B cell (primary cell): Measurements from ENCODE around the gene SCFD1. TPM values are rescaled to one million over a fixed set of nuclear protein-coding genes. Genes with fewer than 3 reads are reported as not detected.

Experiments
- ATAC-seq: fragments of 200-7000 bp; cut with Tn5 transposase; one replicate; pipeline ENCODE4 v1.10.0; 2021; ENCODE audit warnings: low read depth, mild to moderate bottlenecking, moderate number of reproducible peaks, moderate library complexity
- CTCF ChIA-PET: fragments of 350-600 bp; sonication (Branson Sonifier 250); formaldehyde crosslinking; loops from one replicate; lab custom pipeline; 2021; ENCODE audit warnings: antibody characterized with exemption, inconsistent platforms; lab: Charles Lee
- POLR2A ChIA-PET: fragments of 350-600 bp; sonication (Branson Sonifier 250); formaldehyde crosslinking; loops from one replicate; lab custom pipeline; 2021; ENCODE audit warnings: antibody characterized with exemption; lab: Charles Lee
- DNase-seq: peaks from one replicate; pipeline ENCODE4 v3.0.0; 2013
- H2AFZ ChIP-seq: 2 replicates; pipeline ENCODE4 v1.6.1; 2012; ENCODE audit warnings: mild to moderate bottlenecking, low read depth, low read length; ENCODE audit not compliant: insufficient read depth, poor library complexity, severe bottlenecking
- H3K27ac ChIP-seq, 2 donors: 1 replicate in 1 of 2; 2 replicates in 1 of 2; pipeline ENCODE4 v1.5.1; 2012 to 2013; ENCODE audit warnings: low read length in 2 of 2, mild to moderate bottlenecking in 2 of 2, moderate library complexity in 1 of 2
- H3K27me3 ChIP-seq, 4 experiments: fragments of 200-600 bp in 1 of 4; sonication (generic) in 1 of 4; replicated peaks in 1 of 4; 1 replicate in 2 of 4; 2 replicates in 2 of 4; pipeline versions ENCODE4 v1.6.1 to v1.7.0; 2013 to 2016; ENCODE audit warnings: low read length in 3 of 4, mild to moderate bottlenecking in 2 of 4, mixed read lengths in 1 of 4, moderate library complexity in 1 of 4; ENCODE audit not compliant: insufficient read depth in 4 of 4, control insufficient read depth in 3 of 4; ENCODE audit errors: control extremely low read depth in 1 of 4
- H3K36me3 ChIP-seq, 2 experiments: replicated peaks in 1 of 2; 1 replicate in 1 of 2; 2 replicates in 1 of 2; pipeline versions ENCODE4 v1.6.1 to v1.7.1; 2013; ENCODE audit warnings: low read length in 1 of 2; ENCODE audit not compliant: insufficient read depth in 2 of 2, control insufficient read depth in 1 of 2; ENCODE audit errors: control extremely low read depth in 1 of 2, extremely low read depth in 1 of 2
- H3K4me1 ChIP-seq, 2 donors: fragments of 200-600 bp in 1 of 2; sonication (generic) in 1 of 2; 1 replicate in 1 of 2; 2 replicates in 1 of 2; pipeline versions ENCODE4 v1.5.1 to v1.6.1; 2013 to 2017; ENCODE audit warnings: low read length in 2 of 2; ENCODE audit not compliant: control insufficient read depth in 2 of 2, insufficient read depth in 2 of 2
- H3K4me2 ChIP-seq: replicated peaks from 2 replicates; pipeline ENCODE3; 2012; ENCODE audit warnings: mild to moderate bottlenecking, low read depth, low read length; ENCODE audit not compliant: poor library complexity, severe bottlenecking
- H3K4me3 ChIP-seq, 5 experiments: fragments of 200-600 bp in 1 of 5; sonication (generic) in 1 of 5; 1 replicate in 3 of 5; 2 replicates in 2 of 5; pipeline versions ENCODE4 v1.5.1 to v1.7.0; 2011 to 2016; ENCODE audit warnings: low read length in 4 of 5, mild to moderate bottlenecking in 4 of 5, low read depth in 2 of 5, control low read depth in 1 of 5, moderate library complexity in 1 of 5; ENCODE audit not compliant: insufficient read depth in 1 of 5; ENCODE audit errors: control extremely low read depth in 1 of 5, extremely low read depth in 1 of 5
- H3K79me2 ChIP-seq: fragments of 200-600 bp; sonication (generic); one replicate; pipeline ENCODE4 v1.6.0; 2016; ENCODE audit warnings: low read length; ENCODE audit not compliant: control insufficient read depth, insufficient read depth
- H3K9ac ChIP-seq: fragments of 200-600 bp; sonication (generic); 2 replicates; pipeline ENCODE4 v1.6.1; 2017; ENCODE audit warnings: mild to moderate bottlenecking, low read length, moderate library complexity
- H3K9me3 ChIP-seq, 3 donors: one replicate each; pipeline versions ENCODE4 v1.6.1 to v1.7.1; 2013; ENCODE audit warnings: low read length in 2 of 3; ENCODE audit not compliant: control insufficient read depth in 2 of 3, insufficient read depth in 1 of 3; ENCODE audit errors: control extremely low read depth in 1 of 3
- H4K20me1 ChIP-seq: 2 replicates; pipeline ENCODE4 v1.6.0; 2012; ENCODE audit warnings: mild to moderate bottlenecking, low read length; ENCODE audit not compliant: insufficient read depth, control insufficient read depth, poor library complexity, severe bottlenecking
- H3K27ac Mint-ChIP-seq: one replicate; pipeline ENCODE4 v1.8.0; 2021; ENCODE audit warnings: mixed read lengths
- H3K27me3 Mint-ChIP-seq: one replicate; pipeline ENCODE4 v1.8.0; 2021; ENCODE audit warnings: mixed read lengths
- H3K4me1 Mint-ChIP-seq: one replicate; pipeline ENCODE4 v1.8.0; 2021; ENCODE audit warnings: mixed read lengths
- H3K4me3 Mint-ChIP-seq: one replicate; pipeline ENCODE4 v1.8.0; 2021; ENCODE audit warnings: mixed read lengths
- H3K9me3 Mint-ChIP-seq: one replicate; pipeline ENCODE4 v1.8.0; 2022; ENCODE audit warnings: mixed read lengths; ENCODE audit not compliant: insufficient read depth
- CTCF ChIP-seq: fragments of 200-600 bp; IDR thresholded peaks from one replicate; pipeline ENCODE4 v1.8.0; 2022; ENCODE audit warnings: antibody characterized with exemption, mild to moderate bottlenecking
- EZH2 ChIP-seq: IDR thresholded peaks from 2 replicates; pipeline ENCODE4 v1.6.1; 2012; ENCODE audit warnings: borderline replicate concordance, low read depth, mild to moderate bottlenecking, moderate library complexity, low read length; ENCODE audit not compliant: insufficient read depth, poor library complexity, severe bottlenecking
- WGBS: methylation state at CpG from one replicate; pipeline ENCODE4 v1.1.5; 2013; ENCODE audit warnings: missing lambda C conversion rate; ENCODE audit not compliant: insufficient coverage; 5-methylcytosine and 5-hydroxymethylcytosine counted together
- intact Hi-C: fragments of 100-400 bp; cut with micrococcal nuclease; formaldehyde crosslinking; loops from one replicate; pipeline ENCODE4 v1.10.0; 2022
- polyA plus RNA-seq: library from polyadenylated mRNA; depleted of rRNA; stranded (reverse); fragments of >200 nt; gene quantifications from 2 replicates; pipeline ENCODE4 v1.2.3, GENCODE V29; 2012
- total RNA-seq, 2 donors: library from RNA; stranded (reverse); fragments of 120-200 nt in 1 of 2; gene quantifications; 1 replicate in 1 of 2; 2 replicates in 1 of 2; pipeline versions ENCODE4 v1.2.3 to v1.2.4, GENCODE V29; 2013 to 2022

Gene SCFD1
- total and polyA plus RNA-seq, 2 donors (not counting 1 experiment from before 2014, with no cell fraction given): 23.1 to 73.0 TPM

- POLR2A ChIA-PET: no interaction called here
- Mint-ChIP-seq H3K27ac (no peak overlapping the region), H3K4me1 (no peaks in the 10 kb centered on the region), H3K27me3 (peaks cover 18% of the 10 kb centered on the region), H3K9me3 (no peaks in the 10 kb centered on the region), H3K4me3 (no peak overlapping the region)
- 80% methylated on average over 1 of the region's 6 CpGs for WGBS
- Histone ChIP-seq H3K9me3 (no peaks in the 10 kb centered on the region), H2AFZ (no peak overlapping the region), H3K9ac (no peak overlapping the region), H3K4me3 (no peak overlapping the region), H4K20me1 (no peaks in the 10 kb centered on the region), H3K79me2 (no peaks in the 10 kb centered on the region), H3K4me2 (no peak overlapping the region), H3K27me3 (peaks cover 0 to 4% (median 0%) of the 10 kb centered on the region in 4 experiments), H3K36me3 (no peaks in the 10 kb centered on the region), H3K4me1 (no peaks in the 10 kb centered on the region), H3K27ac (no peak overlapping the region)
- TF ChIP-seq CTCF: no peak
- no peak for TF ChIP-seq EZH2
- ATAC-seq (no peak), DNase-seq (no peak)
- intact Hi-C loops: no loop called here
- CTCF ChIA-PET: no interaction called here
Observed at GRCh38 chr14:30770376-30770775, 148.3 kb downstream of the SCFD1 start.

GRCh38 chr14:30771595-30771994 is 149.5 kb downstream of the SCFD1 start:
- ATAC-seq (no peak), DNase-seq (no peak)
- 74% methylated on average over 4 of the region's 5 CpGs for WGBS
- no peak overlapping the region for H3K27ac ChIP-seq
- Mint-ChIP-seq H3K27me3 (peaks cover 18% of the 10 kb centered on the region), H3K9me3 (no peaks in the 10 kb centered on the region), H3K4me3 (no peak overlapping the region), H3K4me1 (no peaks in the 10 kb centered on the region), H3K27ac (no peak overlapping the region)
- ChIA-PET POLR2A (no interaction called here), CTCF (no interaction called here)
- no peaks in the 10 kb centered on the region for H3K9me3 ChIP-seq
- TF ChIP-seq EZH2: no peak
- no peak for TF ChIP-seq CTCF
- H3K9ac ChIP-seq: no peak overlapping the region
- intact Hi-C loops: no loop called here
- no peaks in the 10 kb centered on the region for H4K20me1 ChIP-seq
- H2AFZ ChIP-seq: no peak overlapping the region
- H3K4me2 ChIP-seq: no peak overlapping the region
- no peaks in the 10 kb centered on the region for H3K4me1 ChIP-seq
- H3K36me3 ChIP-seq: no peaks in the 10 kb centered on the region
- H3K4me3 ChIP-seq: no peak overlapping the region
- H3K27me3 ChIP-seq: peaks cover 0 to 4% (median 0%) of the 10 kb centered on the region in 4 experiments
- H3K79me2 ChIP-seq: no peaks in the 10 kb centered on the region
